ENCODE results near the gene NUP93.
A peak's percentile ranks its signal among the peaks of the same experiment; 100 is the strongest.

NUP93 gene

DNA sequence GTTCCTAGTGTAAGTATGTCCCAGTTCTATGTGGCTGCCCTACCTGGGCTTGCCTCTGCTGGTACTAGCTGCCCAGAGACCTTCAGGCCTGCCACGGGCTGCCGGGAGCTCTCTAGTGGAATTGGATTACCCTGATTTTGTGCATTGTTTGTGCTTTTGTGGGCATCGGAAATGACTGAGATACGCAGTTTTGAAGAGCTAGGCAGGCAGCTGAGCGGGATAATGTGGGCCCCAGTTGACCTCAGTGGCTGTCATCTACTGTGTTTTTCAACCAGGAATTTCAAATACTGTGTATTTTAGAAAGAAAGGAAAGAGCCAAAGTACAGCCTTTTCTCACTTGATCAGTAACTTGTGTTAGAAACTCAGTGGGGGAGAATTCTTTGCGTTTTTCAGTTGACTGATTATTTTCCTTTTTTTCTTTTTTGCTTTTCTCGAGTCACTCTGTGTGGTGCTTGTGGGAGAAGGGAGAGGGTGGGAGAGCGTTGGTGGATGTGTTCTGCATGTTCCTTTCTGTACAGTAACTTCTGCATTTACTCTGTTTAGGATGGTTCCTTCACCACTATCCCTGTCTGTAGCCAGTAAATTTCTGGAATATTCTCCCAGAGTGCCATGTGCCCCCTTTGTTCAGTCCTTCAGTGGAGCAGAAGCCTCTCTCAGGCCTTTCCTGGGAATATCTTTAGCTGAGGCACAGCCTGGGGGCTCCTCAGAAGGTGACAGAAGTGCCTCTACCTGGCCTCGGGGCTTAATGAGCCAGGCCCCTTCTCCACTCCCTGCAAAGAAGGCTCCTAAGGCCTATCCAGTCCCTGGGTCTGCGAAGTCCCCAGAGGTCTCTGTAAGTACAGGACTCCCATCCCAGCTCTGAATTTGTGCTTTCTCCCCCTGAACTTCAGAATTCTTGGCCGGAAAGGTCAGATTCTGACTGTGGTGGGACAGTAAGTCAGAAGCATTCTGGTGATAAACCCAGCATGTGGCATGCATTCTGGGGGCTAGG is 120.1 kb downstream of the NUP93 start:
- no peak for DNase-seq (ENCODE audit: low spot score)
- ChIA-PET POLR2A (ENCODE audit: low non-redundant PET) (no interaction called here), CTCF (interaction anchor here (0.6 kb wide), 1 partner anchor 13 kb away, joined by 3 read pairs; no protein-coding TSS in a partner anchor)
- H3K27ac ChIP-seq, result peak overlapping the region; percentile 67
- TF ChIP-seq, protein P1, sequence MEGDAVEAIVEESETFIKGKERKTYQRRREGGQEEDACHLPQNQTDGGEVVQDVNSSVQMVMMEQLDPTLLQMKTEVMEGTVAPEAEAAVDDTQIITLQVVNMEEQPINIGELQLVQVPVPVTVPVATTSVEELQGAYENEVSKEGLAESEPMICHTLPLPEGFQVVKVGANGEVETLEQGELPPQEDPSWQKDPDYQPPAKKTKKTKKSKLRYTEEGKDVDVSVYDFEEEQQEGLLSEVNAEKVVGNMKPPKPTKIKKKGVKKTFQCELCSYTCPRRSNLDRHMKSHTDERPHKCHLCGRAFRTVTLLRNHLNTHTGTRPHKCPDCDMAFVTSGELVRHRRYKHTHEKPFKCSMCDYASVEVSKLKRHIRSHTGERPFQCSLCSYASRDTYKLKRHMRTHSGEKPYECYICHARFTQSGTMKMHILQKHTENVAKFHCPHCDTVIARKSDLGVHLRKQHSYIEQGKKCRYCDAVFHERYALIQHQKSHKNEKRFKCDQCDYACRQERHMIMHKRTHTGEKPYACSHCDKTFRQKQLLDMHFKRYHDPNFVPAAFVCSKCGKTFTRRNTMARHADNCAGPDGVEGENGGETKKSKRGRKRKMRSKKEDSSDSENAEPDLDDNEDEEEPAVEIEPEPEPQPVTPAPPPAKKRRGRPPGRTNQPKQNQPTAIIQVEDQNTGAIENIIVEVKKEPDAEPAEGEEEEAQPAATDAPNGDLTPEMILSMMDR (conservative IDR thresholded peaks at IDR 0.05; ENCODE audit: low read depth), result no peak

DNA sequence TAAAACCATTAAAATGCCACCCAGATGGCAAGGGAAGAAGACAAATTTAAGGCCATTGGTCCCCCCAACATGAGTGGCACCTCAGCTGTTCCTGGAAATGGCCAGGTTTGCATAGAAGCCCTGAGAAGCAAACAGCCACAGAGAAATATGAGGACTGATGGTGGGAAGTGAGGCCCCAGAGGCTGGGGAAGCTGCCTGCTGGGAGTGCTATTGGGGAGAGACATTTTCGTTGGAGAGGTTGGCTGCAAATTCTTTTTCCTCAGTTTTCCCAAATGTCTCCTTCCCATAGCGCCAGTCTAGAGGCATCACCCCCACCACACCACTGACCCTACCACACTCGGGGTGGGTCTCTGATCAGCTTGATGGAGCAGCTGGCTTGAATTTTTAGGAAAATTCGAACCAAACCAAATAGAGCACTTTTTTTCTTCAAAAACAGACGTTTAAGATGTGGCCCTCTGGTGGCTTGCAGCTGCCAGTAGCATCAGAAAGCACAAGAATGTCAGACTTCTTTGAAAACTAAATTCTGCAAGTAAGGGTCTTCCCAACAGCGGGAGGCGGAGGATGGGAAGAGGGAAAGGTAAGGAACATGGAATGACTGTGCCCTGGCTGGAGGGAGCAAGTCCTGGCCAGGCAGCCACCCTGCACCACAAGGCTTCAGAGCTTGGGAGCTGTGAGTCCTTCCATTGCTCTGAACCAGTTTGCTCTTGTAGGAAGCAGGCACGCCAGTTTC is 121.9 kb downstream of the NUP93 start:
- H3K27ac ChIP-seq, result peak overlapping the region; percentile 45; the same call in 1 of the 2 replicates
- TF ChIP-seq, protein P1 (conservative IDR thresholded peaks at IDR 0.05; ENCODE audit: low read depth), result no peak
- ChIA-PET POLR2A (ENCODE audit: low non-redundant PET) (no interaction called here), CTCF (interaction anchor here (0.6 to 1.3 kb wide), 4 partner anchors 15 to 178 kb away, joined by 3 to 7 read pairs (median 3); no protein-coding TSS in a partner anchor)
- no peak for DNase-seq (ENCODE audit: low spot score)

DNA sequence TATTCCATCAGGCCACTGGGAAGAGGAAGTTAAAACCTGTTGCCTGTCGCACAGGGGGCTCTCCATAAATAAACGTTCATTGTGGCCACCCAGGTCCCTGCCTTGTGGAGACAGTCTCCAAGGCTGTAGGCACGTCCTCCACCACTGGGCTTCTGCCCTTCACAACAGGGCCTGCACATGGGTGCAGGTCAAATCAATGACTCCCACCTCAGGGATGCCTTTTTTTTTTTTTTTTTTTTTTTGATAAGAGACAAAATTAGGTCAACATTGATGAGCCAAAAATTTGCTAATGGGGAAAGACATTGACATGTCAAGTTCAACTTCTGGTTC is 122.4 kb downstream of the NUP93 start:
- CTCF ChIA-PET, result interaction anchor here (0.6 to 1.3 kb wide), 4 partner anchors 10 to 179 kb away, joined by 3 to 7 read pairs (median 3); no protein-coding TSS in a partner anchor

DNA sequence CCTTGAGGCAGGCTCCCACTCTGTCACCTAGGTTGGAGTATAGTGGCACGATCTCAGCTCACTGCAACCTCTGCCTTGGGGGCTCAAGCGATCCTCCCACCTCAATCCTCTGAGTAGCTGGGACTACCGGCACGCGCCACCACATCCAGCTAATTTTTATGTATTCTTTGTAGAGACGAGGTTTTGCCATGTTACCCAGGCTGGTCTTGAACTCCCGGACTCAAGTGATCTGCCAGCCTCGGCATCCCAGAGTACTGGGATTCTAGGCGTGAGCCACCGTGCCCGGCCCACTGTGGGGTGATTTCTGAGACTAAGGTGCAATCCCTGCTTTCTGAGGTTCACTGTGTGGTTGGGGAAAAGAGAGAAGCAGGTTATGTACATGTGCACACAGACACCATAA is 123.0 kb downstream of the NUP93 start:
- CTCF ChIA-PET, result interaction anchor here (0.6 to 1.2 kb wide), 4 partner anchors 10 to 460 kb away, joined by 3 read pairs; no protein-coding TSS in a partner anchor

More for the DNA sequence above, 122.4 kb downstream of the NUP93 start:
- DNase-seq (ENCODE audit: low spot score), result no peak
- no peak overlapping the region for H3K27ac ChIP-seq
- TF ChIP-seq, protein P1 (conservative IDR thresholded peaks at IDR 0.05; ENCODE audit: low read depth), result no peak
- POLR2A ChIA-PET (ENCODE audit: low non-redundant PET), result no interaction called here

DNA sequence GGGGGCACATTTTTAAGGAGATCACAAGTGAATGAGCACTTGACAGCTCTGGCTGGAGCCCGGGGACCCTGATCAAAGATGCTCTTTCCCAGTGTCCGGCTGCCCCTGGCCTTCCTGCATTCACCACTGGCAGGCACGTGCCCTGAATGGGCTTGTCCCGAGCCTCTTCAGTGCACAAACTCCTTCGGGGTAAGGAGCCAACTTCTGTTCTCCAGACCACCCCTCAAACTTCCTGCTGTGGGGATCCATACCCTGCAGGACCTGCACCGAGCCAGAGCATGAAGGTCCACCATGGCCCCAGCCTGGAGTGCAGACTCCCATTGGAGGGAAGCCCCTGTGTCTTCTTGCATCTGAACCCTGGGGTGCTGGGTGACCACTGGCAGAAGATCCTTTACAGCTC is 125.3 kb downstream of the NUP93 start:
- no peak overlapping the region for H3K27ac ChIP-seq
- ChIA-PET CTCF (interaction anchor here (0.6 to 0.7 kb wide), 2 partner anchors 12 to 258 kb away, joined by 3 read pairs; no protein-coding TSS in a partner anchor), POLR2A (ENCODE audit: low non-redundant PET) (no interaction called here)
- DNase-seq (ENCODE audit: low spot score), result no peak
- TF ChIP-seq, protein P1 (conservative IDR thresholded peaks at IDR 0.05; ENCODE audit: low read depth), result no peak

More for the DNA sequence above, 123.0 kb downstream of the NUP93 start:
- TF ChIP-seq, protein P1 (conservative IDR thresholded peaks at IDR 0.05; ENCODE audit: low read depth), result no peak
- DNase-seq (ENCODE audit: low spot score), result no peak
- no peak overlapping the region for H3K27ac ChIP-seq
- POLR2A ChIA-PET (ENCODE audit: low non-redundant PET), result no interaction called here

DNA sequence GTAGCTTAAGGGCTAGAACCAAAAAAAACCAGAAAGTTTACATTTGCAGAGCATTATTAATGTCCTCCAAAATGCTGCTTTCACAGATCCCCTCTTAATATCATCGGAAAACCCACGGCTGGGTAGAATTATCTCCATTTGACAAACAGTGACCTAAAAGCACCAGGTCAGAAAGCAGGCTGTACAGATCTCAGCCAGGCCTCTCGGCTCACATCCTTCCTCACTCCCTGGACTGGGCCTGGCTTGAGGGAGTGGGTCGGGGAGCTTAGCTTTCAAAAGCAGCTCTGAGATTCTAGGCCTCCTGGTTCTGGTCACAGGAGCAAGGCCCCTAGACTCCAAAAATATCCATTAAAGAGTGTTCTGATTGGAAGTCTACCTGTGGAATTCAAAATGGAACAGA is 126.0 kb downstream of the NUP93 start:
- TF ChIP-seq, protein P1 (conservative IDR thresholded peaks at IDR 0.05; ENCODE audit: low read depth), result no peak
- POLR2A ChIA-PET (ENCODE audit: low non-redundant PET), result no interaction called here
- no peak overlapping the region for H3K27ac ChIP-seq
- CTCF ChIA-PET, result interaction anchor here (0.6 to 0.7 kb wide), 2 partner anchors 11 to 257 kb away, joined by 3 read pairs; no protein-coding TSS in a partner anchor
- no peak for DNase-seq (ENCODE audit: low spot score)

Measured in RWPE1 (cell line).